ENCODE data around the gene PRRC2B.

The PRRC2B gene

DNA sequence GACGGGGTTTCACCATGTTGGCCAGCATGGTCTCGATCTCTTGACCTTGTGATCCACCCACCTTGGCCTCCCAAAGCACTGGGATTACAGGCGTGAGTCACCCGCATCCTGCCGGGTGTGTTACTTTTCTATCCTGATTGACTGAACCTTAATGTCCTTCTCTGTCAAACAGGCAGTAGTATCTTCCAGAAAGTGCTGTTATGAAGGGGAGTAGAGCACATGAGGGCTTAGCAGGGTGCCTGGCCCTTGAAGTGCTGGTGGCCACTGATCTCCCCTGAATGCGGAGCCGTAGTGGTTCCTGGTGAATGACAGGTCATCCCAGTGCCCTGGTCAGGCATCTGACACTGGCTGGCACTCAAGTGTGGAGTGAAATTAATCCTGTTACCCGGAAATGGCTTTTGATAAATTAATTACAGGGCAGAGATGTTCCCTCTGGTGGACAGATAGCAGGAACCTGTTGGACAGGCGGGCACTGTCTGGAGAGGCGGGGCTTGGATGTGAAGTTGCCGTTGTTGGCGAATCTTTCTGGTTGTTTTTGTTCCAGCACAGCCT, 28.4 kb downstream of the PRRC2B start:
- DNase-seq: no peak
- in situ Hi-C loops (cut with MboI; ENCODE audit: low pct_unique_long_range_greater_than_20kb, low sequenced_read_pairs): no loop called here

DNA sequence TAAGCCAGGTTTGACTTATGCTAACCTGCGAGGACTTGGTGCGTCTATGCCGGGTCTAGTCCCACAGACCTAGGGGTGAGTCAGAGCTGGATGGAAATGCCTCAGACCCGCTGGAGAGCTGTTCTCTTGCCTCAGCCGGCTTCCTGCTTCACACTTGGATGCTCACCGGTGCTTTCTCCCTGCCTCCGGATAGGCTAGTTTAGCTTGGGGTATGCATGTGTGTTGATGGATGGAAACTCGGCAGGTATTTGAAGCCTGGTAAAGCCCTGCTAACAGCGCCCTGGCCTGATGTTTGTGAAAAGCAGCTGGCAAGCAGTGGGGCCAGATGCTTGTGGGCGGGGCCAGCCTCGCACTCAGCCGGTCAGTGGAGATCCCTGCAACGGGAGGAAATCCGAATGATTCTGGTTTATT, 29.3 kb downstream of the PRRC2B start:
- DNase-seq: peak; percentile 17

DNA sequence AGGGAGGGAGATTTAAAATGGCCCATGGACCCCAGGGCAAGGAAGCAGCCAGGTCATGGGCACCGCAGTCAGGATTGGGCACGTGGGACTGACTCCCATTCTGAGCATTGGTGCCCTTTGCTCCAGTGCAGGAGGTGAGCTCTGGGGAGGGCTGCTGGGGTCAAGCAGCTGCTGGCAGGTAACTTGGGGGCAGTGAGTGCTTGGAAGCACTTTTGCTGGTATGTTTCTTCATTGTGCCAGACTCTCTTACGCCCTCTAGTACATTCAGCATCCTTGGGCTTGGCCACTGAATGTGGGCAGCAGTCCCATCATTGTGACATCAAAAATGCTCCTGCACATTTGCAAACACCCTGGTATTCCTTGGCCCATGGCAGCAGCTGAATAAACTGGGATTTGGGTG, 32.7 kb downstream of the PRRC2B start:
- no peak for DNase-seq
- in situ Hi-C loops (cut with MboI; ENCODE audit: low pct_unique_long_range_greater_than_20kb, low sequenced_read_pairs): no loop called here

More for the DNA sequence above, 29.3 kb downstream of the PRRC2B start:
- in situ Hi-C loops (cut with MboI; ENCODE audit: low pct_unique_long_range_greater_than_20kb, low sequenced_read_pairs): no loop called here

DNA sequence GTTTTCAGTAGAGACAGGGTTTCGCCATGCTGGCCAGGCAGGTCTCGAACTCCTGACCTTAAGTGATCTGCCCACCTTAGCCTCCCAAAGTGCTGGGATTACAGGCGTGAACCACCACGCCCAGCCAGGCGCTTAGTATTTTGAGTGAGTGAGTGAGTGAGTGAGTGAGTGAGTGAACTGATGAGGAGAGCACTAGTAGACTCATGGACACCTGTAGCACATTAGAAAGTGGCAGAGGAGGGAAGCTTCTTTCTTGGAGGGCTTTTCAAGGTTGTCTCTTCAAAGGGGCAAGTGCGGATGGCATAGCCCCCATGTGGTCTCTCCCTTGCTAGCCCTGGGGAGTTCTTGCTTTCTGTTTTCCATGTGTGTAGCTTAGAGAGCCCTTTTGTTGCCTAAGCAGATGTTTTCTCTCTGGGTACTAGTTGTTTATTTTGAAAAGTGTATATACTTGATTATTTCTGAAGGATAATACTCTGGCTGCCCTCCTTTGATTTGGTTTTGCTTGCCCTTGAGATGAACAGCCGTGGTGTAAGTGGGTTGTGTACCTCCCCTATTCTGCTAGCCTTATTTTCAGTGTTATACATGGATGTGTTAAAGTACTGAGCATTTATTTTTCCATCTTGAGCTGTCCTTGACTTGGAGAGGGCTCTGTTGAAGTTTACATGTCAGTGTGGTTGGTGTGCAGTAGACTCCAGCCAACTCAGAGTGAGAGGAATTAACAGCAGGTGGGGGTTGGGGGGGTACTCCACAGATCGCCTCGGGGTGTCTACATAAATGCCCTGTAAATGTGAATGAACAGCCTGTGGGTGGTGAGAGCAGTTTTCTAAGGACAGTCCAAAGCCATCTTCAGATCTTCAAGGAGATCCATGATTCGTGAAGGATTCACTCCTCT, 35.5 kb downstream of the PRRC2B start:
- DNase-seq: no peak
- in situ Hi-C loops (cut with MboI; ENCODE audit: low pct_unique_long_range_greater_than_20kb, low sequenced_read_pairs): no loop called here

DNA sequence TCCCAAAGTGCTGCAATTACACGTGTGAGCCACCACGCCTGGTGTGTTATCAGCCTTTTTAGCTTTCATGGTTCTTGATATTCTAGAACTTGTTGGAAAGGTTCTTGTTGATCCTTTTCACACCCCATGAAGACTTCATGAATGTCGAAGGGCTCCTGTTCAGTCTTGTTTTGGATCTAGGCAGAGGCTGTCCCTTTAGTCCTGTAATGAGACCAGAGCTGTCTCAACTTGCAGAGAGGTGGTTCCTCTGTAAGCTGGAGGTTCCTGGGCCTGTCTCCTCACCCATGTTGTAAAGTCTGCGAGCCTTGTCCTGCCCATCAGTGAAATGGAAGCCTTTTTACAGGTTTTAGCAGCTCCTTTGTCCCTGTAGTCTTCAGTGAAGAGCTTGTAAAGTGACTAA, 38.2 kb downstream of the PRRC2B start:
- in situ Hi-C loops (cut with MboI; ENCODE audit: low pct_unique_long_range_greater_than_20kb, low sequenced_read_pairs): no loop called here
- DNase-seq: no peak

DNA sequence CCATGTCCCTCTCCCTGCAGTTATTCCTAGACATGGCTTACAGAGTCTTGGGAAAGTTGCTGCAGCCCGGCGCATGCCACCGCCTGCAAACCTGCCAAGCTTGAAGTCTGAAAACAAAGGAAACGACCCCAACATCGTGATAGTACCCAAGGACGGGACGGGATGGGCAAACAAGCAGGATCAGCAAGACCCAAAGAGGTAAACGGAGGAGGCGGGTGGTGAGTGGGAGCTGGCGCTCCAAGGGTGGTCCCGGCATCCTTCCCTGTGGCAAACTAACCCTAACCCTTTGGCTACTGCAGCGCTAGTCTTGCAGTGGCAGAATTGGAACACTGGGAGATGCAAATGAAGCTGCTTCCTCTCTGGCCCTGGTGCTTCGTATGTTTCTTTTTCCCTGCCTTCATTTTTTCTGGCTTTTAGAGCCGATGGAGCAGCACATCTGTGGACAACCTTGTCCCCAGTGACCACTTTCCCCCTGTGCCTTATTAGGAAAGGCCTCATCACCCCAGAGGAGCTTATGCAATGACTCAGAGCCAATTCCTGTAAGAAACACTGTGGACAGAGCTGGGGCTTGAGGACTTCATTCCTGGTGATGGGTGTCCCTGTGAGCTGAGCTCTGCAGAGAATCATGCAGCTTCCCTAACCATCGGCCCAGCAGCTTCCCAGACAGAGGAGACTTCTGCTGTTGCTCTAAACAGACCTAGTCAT, 38.9 kb downstream of the PRRC2B start:
- in situ Hi-C loops (cut with MboI; ENCODE audit: low pct_unique_long_range_greater_than_20kb, low sequenced_read_pairs): no loop called here
- no peak for DNase-seq

DNA sequence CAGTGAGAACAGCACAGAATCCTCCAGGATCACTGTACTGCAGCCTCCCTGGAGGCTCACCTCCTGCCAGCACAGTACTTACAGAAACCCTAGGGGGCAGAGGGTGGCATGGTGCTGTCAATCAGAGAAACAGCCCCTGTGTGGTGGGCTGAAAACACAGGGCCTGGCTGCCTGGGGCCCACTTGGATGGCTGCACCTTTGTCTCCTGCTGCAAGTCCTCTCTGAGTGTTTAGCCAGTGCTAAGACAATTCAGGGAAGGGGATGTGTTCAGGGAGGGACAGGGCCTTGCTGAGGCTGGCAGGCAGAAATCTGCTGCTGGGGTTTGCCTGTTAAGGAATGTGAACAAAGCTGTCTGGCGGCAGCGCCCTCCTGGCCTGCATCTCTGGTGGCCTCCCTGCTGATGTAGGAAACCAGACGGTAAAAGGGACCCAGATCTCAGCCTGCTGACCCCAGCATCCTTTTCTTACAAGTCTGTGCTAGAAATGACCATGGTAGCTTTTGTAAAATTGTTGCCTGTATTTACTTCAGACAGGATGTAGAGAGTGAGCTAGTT, 39.5 kb downstream of the PRRC2B start:
- in situ Hi-C loops (cut with MboI; ENCODE audit: low pct_unique_long_range_greater_than_20kb, low sequenced_read_pairs): no loop called here
- no peak for DNase-seq

DNA sequence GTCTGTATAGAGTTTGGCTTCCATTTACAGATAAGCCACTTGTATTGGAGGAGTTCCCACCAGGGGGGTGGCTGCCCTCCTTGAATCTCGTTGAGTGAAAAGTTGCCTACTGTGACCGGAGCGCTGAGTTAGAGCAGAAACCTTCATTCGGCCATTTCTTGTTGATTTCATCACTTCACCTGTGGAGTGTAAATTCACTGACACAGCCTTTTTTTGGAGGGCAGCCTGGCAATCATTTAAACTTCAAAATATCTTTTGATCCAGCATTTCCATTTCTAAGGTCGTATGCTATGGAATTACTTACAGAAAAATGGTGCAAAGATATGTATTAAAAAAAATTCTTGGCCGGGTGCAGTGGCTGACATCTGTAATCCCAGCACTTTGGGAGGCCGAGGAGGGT, 40.8 kb downstream of the PRRC2B start:
- in situ Hi-C loops (cut with MboI; ENCODE audit: low pct_unique_long_range_greater_than_20kb, low sequenced_read_pairs): no loop called here

DNA sequence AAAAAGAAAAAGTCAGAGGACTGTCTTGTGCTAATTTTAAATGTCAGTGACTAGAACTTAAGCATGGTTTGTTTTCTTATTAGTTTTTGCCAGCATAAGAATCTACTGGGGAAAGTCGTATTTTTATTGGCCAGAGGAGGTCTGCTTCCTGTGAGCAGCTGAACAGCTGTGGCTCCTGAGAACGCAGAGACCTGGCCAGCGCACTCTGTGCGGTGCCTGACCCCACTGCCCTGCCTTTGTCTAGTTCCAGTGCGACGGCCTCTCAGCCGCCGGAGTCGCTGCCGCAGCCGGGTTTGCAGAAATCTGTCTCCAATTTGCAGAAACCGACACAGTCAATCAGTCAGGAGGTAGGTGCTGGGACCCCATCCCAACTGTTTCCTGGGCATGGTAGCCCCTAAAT, 42.5 kb downstream of the PRRC2B start:
- in situ Hi-C loops (cut with MboI; ENCODE audit: low pct_unique_long_range_greater_than_20kb, low sequenced_read_pairs): no loop called here
- no peak for DNase-seq

More for the DNA sequence above, 40.8 kb downstream of the PRRC2B start:
- no peak for DNase-seq

DNA sequence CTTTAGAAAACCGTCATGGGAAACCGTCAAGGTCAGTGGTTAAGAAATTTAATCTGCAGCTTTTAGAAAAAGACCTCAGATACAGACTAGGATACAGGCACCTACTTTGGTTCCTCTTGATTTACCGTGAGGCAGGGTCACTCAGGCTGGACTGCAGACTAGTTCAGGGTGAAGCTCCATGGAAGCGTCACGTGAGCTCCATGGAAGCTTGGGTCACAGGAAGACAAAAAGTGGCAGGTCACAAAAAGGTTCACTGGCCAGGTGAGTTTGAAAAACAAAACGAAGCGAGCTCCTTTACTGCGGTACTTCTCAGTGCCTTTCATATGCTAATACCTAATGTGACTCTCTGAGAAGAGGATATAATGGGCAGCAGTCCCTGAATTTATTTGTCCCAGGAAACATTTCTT, 43.0 kb downstream of the PRRC2B start:
- in situ Hi-C loops (cut with MboI; ENCODE audit: low pct_unique_long_range_greater_than_20kb, low sequenced_read_pairs): no loop called here
- no peak for DNase-seq

DNA sequence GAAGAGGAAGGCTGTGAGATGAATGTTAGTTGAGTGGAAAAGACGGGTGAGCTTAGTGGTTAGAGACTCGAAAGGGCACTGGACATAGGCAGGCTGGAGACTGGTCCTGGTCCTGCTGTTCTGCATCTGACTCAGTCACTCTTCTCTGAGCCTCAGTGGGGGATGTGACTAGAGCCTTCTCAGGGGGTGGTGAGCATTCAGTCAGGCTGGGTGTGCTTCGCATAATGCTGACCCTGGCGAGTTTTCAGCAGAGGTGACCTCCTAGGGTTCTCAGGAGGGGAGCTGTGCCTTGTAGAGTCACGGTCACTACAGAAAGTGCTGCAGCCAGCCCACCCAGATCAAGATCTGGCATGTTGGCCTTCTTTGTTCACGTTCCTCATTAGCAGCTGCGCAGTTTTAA, 44.3 kb downstream of the PRRC2B start:
- DNase-seq: no peak

DNA sequence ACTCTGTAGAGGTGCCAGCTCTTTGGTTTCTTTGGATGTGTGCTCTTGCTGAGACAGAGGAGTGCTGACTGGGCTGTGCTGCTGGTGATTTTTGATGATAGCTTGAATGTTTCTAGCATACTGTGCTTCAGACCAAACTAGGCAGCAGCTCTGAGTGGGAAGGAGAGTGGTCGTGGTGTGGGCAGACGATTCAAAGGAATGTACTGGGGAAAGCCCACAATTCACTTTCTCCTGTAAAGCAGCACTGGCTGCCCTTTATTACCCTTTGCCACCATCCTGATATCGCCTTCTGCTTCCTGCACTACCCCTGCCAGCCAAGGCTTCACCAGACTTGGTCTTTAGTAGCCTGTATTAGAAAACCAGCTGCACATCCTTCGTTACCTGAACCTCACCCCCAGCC, 45.3 kb downstream of the PRRC2B start:
- in situ Hi-C loops (cut with MboI; ENCODE audit: low pct_unique_long_range_greater_than_20kb, low sequenced_read_pairs): no loop called here
- no peak for DNase-seq

More for the DNA sequence above, 44.3 kb downstream of the PRRC2B start:
- in situ Hi-C loops (cut with MboI; ENCODE audit: low pct_unique_long_range_greater_than_20kb, low sequenced_read_pairs): no loop called here

DNA sequence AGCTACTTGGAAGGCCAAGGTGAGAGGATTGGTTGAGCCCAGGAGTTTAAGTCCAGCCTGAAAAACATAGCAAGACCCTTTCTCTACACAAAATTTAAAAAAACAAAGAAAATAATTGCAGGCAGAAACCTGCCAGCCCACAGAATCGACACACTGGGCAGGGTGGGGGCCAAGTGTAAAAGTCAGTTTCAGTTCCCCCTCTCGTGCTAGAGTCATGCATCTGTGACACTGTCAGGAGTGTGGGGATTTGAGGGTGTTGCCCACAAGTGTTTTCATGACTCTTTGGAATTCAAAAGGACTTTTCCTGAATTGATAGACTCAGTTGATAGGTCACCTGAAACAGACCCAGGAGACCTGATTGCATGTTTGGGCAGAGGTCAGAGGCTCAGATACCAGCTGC, 47.6 kb downstream of the PRRC2B start:
- in situ Hi-C loops (cut with MboI; ENCODE audit: low pct_unique_long_range_greater_than_20kb, low sequenced_read_pairs): no loop called here
- DNase-seq: no peak

DNA sequence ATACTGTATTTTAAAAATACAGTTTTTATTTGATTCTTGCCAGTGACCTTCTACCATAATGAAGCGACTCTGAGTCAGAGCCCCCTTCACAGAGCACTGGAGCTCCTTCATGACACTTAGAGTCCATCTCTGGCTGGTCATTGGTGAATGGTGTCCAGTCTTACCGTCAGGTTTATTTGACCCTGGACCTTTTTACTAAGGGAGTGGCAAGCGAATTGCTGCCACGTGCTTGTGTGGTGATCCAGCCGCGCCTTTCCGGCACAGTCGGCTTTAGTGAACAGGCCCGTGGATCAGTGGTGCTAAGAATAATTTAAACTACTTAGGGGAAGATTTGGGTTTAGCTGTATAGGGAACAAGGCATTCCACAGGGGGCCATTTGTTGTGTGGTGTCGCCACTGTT, 48.5 kb downstream of the PRRC2B start:
- in situ Hi-C loops (cut with MboI; ENCODE audit: low pct_unique_long_range_greater_than_20kb, low sequenced_read_pairs): no loop called here
- DNase-seq: no peak

DNA sequence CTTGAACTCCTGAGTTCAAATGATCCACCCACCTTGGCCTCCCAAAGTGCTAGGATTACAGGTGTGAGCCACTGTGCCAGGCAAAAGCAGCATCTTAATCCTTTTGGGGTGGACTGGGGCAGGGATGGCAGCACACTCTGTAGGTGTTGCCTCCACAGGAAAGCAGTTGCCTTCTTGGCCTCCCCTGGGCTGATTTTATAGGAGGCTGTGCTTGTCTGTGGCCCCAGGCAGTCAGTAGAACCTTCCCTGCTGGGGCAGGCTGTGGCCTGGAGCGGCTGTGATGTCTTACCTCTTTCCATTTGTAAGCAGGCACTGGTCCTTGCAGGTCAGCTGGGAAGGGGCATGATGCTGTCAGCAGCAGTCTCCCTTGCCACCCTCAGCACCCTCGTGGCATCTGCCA, 49.8 kb downstream of the PRRC2B start:
- in situ Hi-C loops (cut with MboI; ENCODE audit: low pct_unique_long_range_greater_than_20kb, low sequenced_read_pairs): no loop called here

DNA sequence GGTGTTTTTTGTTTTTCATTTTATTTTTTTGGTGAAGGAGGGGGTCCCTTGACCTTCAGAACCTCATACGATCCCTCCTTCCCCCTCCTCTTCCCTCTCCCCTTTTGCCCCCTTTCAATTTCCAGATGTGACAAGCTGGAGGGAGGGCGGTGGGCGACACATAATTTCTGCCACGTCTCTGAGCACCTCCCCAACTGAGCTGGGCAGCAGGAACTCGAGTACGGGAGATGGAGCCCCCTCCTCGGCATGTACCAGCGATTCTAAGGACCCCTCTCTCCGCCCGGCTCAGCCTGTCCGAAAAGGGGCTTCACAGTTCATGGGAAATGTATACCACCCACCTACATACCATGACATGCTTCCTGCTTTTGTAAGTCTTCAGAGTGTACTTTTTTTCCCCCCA, 52.4 kb downstream of the PRRC2B start:
- in situ Hi-C loops (cut with MboI; ENCODE audit: low pct_unique_long_range_greater_than_20kb, low sequenced_read_pairs): no loop called here
- DNase-seq: no peak

More for the DNA sequence above, 49.8 kb downstream of the PRRC2B start:
- no peak for DNase-seq

DNA sequence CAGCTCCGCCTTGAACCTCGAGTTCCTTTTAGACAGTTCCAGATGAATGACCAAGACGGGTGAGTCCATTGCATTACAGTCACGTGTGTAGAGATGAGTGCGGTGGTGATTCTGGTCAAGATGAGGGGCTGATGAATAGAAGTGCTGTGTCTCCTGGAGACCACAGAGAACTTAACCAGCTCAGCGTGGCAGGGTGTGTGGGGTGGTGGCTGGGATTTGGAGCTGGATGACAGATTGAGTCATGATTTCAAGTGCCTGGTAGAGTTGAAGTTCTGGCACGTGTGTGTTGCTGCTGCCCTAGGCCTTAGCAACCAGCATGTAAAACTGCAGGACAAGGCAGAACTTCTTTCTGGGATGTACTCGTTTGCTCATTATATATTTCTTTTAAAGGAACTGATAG, 53.3 kb downstream of the PRRC2B start:
- DNase-seq: no peak
- in situ Hi-C loops (cut with MboI; ENCODE audit: low pct_unique_long_range_greater_than_20kb, low sequenced_read_pairs): no loop called here

DNA sequence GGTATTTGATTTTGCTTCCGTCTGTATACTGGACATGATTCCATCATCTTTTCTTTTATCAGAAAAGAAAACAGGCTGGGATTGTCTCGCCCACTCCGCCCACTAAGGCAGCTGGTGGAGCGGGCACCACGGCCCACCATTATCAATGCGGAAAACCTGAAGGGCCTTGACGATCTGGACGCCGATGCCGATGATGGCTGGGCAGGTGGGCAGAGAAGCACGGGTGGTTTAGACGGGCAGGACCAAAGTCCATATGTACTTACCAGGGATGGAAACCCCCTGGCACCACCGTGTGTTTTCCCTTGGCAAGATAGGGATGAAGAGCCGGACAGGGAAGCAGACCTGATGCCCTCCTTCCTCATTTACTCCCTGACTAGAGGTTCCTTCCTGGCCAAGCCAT, 53.7 kb downstream of the PRRC2B start:
- in situ Hi-C loops (cut with MboI; ENCODE audit: low pct_unique_long_range_greater_than_20kb, low sequenced_read_pairs): no loop called here
- no peak for DNase-seq

DNA sequence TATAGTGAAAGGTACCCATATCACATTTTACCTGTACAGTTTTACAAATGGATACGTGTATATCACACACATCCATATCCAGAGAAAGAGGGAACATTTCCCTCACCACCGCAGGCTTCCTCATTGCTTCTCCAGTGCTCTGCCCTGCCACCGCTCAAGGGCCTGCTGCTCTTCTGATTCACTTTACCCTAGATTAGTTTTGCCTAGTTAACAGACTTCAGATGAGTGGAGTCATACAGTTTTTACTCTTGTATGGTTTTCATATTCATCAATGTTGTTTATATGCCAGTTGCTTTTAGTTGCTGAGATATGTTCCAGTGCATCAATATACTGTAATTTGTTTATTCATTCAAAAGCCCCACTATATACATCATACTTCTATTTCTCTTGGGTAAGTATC, 54.9 kb downstream of the PRRC2B start:
- in situ Hi-C loops (cut with MboI; ENCODE audit: low pct_unique_long_range_greater_than_20kb, low sequenced_read_pairs): no loop called here
- DNase-seq: no peak

DNA sequence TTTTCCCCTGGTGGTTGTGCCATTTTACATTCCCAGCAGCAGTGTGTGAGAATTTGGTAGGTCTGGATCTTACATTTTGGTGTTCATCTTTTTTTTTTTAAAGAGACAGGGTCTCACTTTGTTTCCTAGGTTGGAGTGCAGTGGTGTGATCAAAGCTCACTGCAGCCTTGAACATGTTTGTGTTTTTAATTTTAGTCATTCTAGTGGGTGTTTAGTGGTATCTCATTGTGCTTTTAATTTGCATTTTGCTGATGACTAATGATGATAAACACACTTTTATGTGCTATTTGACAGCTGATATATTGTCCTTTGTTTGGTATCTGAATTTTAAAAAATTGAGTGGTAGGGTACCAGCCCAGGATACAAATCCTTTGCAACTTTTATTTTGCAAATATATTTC, 55.4 kb downstream of the PRRC2B start:
- in situ Hi-C loops (cut with MboI; ENCODE audit: low pct_unique_long_range_greater_than_20kb, low sequenced_read_pairs): no loop called here
- no peak for DNase-seq

Measured in KBM-7 (cell line).